ENCODE measurements around the gene ENO1.
A peak's percentile ranks its signal among the peaks of the same experiment; 100 is the strongest.

ENO1 gene

DNA sequence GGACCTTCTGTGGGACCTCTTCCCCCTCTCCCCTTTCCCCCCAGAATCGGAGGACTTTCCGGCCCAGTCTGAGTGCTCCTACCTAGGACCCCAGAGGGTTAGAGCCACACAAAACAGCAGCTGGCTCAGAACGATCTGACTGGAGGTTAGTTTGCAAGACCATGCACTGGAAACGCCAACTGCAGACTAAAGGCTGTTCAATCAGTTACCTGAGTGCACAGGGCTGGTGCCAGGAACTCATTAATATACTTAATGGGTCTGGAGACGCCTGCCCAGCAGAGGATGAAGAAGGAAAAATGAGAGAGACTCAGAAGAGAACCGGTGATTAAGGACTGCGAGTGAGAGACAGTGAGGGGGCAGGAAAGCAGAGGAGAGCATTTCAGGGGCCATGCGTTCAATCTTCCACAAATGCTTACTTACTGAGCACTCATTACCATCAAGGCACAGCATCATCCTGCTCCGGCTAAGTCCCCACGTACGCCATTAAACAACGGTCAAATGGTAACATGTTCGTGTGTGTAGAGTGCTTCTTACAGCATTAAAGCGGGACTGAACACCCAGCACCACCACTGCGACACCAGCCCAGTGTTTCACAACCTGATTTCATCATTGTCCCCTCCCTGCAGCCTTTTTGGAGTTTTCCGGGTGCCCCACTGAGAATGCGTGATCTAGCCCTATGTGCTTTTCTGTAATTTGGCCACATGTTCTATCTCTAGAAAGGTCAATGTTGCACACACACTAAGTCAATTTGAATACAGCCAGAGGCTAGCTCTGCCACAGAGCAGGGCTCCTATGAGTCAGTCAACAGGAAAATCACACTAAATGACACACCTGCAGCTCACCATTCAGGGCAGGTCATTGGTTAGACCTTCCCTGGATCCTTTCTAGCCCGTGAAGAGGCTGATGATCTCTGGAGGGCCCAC, 7.6 kb downstream of the ENO1 start:
- Histone ChIP-seq H3K27ac (ENCODE audit: poor library complexity, severe bottlenecking) (peak overlapping the region; percentile 97), H3K9me3 (ENCODE audit: severe bottlenecking) (no peaks in the 10 kb centered on the region), H3K4me3 (ENCODE audit: severe bottlenecking) (no peak overlapping the region), H3K36me3 (ENCODE audit: low read depth) (peaks cover 98% of the 10 kb centered on the region), H3K27me3 (ENCODE audit: insufficient read depth, poor library complexity, severe bottlenecking) (no peaks in the 10 kb centered on the region), H3K4me1 (ENCODE audit: insufficient read depth, poor library complexity, severe bottlenecking) (peaks cover 49% of the 10 kb centered on the region)
- DNase-seq (ENCODE audit: low spot score) = no peak
- ATAC-seq (ENCODE audit: low read depth) = peak; percentile 30
- TF ChIP-seq, protein P1, sequence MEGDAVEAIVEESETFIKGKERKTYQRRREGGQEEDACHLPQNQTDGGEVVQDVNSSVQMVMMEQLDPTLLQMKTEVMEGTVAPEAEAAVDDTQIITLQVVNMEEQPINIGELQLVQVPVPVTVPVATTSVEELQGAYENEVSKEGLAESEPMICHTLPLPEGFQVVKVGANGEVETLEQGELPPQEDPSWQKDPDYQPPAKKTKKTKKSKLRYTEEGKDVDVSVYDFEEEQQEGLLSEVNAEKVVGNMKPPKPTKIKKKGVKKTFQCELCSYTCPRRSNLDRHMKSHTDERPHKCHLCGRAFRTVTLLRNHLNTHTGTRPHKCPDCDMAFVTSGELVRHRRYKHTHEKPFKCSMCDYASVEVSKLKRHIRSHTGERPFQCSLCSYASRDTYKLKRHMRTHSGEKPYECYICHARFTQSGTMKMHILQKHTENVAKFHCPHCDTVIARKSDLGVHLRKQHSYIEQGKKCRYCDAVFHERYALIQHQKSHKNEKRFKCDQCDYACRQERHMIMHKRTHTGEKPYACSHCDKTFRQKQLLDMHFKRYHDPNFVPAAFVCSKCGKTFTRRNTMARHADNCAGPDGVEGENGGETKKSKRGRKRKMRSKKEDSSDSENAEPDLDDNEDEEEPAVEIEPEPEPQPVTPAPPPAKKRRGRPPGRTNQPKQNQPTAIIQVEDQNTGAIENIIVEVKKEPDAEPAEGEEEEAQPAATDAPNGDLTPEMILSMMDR (IDR thresholded peaks at IDR 0.05; ENCODE audit: poor library complexity, severe bottlenecking) = no peak

DNA sequence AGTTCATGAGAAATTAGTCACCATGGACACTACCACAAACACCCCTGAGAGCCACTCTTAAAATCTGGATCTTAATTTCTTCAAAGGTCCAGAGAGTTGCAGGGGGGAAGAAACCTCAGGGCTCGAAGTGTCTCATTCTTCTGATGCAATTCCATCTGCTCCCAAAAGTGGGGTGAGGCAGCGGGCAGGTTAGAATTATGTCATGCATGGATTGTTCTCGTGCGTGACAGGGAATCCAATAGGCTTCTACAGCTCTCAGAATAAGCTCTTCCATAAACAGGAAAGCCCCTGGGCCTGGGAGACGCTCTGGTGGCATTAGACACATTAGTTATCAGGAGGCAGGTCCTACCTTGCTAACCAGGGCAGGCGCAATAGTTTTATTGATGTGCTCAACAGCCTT, 8.4 kb downstream of the ENO1 start:
- Histone ChIP-seq H3K27me3 (ENCODE audit: insufficient read depth, poor library complexity, severe bottlenecking) (no peaks in the 10 kb centered on the region), H3K27ac (ENCODE audit: poor library complexity, severe bottlenecking) (peak overlapping the region; percentile 97), H3K36me3 (ENCODE audit: low read depth) (peaks cover 98% of the 10 kb centered on the region), H3K9me3 (ENCODE audit: severe bottlenecking) (no peaks in the 10 kb centered on the region), H3K4me1 (ENCODE audit: insufficient read depth, poor library complexity, severe bottlenecking) (peaks cover 43% of the 10 kb centered on the region), H3K4me3 (ENCODE audit: severe bottlenecking) (no peak overlapping the region)
- DNase-seq (ENCODE audit: low spot score) (no peak), ATAC-seq (ENCODE audit: low read depth) (no peak)
- TF ChIP-seq, protein P1 (IDR thresholded peaks at IDR 0.05; ENCODE audit: poor library complexity, severe bottlenecking) = no peak

DNA sequence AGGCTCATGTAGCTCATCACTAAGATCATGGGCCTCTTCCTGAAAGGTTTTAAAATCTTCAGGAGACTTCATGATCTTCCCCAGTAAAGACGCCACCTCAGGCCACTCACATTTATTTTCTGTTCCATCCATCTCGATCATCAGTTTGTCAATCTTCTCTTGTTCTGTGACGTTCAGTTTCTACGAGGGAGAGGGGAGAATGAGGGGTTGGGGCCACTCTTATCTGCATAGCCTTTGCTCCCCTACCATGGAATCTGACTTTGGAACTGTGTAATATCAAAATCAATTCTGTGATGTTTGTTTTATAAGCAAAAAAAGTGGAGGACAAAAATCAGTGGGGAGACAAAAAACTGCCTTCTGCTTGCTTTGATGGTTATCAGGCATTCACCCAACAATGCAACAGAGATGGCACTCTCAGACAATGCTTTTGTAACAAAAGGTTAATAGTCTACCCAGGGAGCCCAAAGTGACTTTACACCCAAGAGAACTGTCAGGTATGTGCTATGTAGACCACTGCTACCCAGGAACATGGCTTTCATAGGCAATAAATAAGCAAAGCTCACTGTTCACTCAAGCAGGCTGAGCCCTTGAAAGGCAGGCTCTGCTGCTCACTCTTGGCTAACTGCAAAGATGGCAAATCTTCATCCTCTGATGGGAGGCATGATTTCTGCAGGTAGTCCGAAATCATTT, 10.5 kb downstream of the ENO1 start:
- H3K4me1 ChIP-seq (ENCODE audit: insufficient read depth, poor library complexity, severe bottlenecking) = peaks cover 29% of the 10 kb centered on the region
- TF ChIP-seq, protein P1 (IDR thresholded peaks at IDR 0.05; ENCODE audit: poor library complexity, severe bottlenecking) = no peak
- H3K27ac ChIP-seq (ENCODE audit: poor library complexity, severe bottlenecking) = peak overlapping the region; percentile 97
- peaks cover 100% of the 10 kb centered on the region for H3K36me3 ChIP-seq (ENCODE audit: low read depth)
- no peaks in the 10 kb centered on the region for H3K27me3 ChIP-seq (ENCODE audit: insufficient read depth, poor library complexity, severe bottlenecking)
- no peak overlapping the region for H3K4me3 ChIP-seq (ENCODE audit: severe bottlenecking)
- ATAC-seq (ENCODE audit: low read depth) (no peak), DNase-seq (ENCODE audit: low spot score) (no peak)
- no peaks in the 10 kb centered on the region for H3K9me3 ChIP-seq (ENCODE audit: severe bottlenecking)

DNA sequence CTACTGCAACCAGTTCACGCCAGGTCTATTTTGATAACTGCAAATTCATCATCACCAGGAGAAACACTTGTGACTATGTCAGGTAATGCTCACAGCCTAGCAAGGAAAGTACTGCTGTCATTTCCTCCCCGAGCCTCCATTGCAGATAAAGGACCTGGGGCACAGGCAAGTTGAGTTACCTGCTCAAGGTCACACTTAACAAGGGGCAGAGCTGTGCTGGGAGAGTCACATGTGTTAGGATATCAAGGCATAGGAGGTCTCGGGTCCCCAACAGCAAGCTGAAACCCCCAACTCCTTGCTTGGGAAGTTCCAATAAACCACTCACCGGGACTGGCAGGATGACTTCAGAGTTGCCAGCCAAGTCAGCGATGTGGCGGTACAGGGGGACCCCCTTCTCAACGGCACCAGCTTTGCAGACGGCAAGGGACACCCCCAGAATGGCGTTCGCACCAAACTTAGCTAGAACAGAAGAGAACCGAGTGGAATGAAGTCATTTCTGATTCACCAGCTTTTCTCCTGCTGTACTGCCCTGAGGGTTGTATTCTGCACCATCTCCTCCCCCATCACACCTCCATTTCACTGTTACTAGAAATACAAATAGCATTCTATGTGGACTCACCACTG, 11.6 kb downstream of the ENO1 start:
- DNase-seq (ENCODE audit: low spot score) (no peak), ATAC-seq (ENCODE audit: low read depth) (no peak)
- Histone ChIP-seq H3K36me3 (ENCODE audit: low read depth) (peaks cover 100% of the 10 kb centered on the region), H3K9me3 (ENCODE audit: severe bottlenecking) (no peaks in the 10 kb centered on the region), H3K27me3 (ENCODE audit: insufficient read depth, poor library complexity, severe bottlenecking) (no peaks in the 10 kb centered on the region), H3K4me1 (ENCODE audit: insufficient read depth, poor library complexity, severe bottlenecking) (peaks cover 18% of the 10 kb centered on the region), H3K27ac (ENCODE audit: poor library complexity, severe bottlenecking) (peak overlapping the region; percentile 97), H3K4me3 (ENCODE audit: severe bottlenecking) (no peak overlapping the region)
- TF ChIP-seq, protein P1 (IDR thresholded peaks at IDR 0.05; ENCODE audit: poor library complexity, severe bottlenecking) = no peak

Measured in RWPE2 (cell line).